NCI-H526 (cell line): Measurements from ENCODE around the gene AFAP1.

ENCODE experiments used
- DNase-seq, 2 experiments: peaks; one replicate each; lab custom pipeline; 2025; lab: John Stamatoyannopoulos, UW

Gene AFAP1

GRCh38 chr4:7736436-7737267 is 203.0 kb downstream of the AFAP1 start:
- no peak for DNase-seq

- DNase-seq = no peak
These were observed 203.7 kb downstream of the AFAP1 start for GRCh38 chr4:7735961-7736360.

- DNase-seq = no peak
These were observed 204.3 kb downstream of the AFAP1 start for GRCh38 chr4:7735395-7735794.

GRCh38 chr4:7734651-7735260 is 204.9 kb downstream of the AFAP1 start:
- no peak for DNase-seq

- DNase-seq = peak in 1 of 2 experiments; percentile 37
These were observed 205.6 kb downstream of the AFAP1 start for GRCh38 chr4:7733801-7734650.

GRCh38 chr4:7733201-7733600 is 206.5 kb downstream of the AFAP1 start:
- DNase-seq = no peak

GRCh38 chr4:7732263-7732662 is 207.4 kb downstream of the AFAP1 start:
- no peak for DNase-seq

GRCh38 chr4:7731437-7731836 is 208.2 kb downstream of the AFAP1 start:
- DNase-seq = no peak

- no peak for DNase-seq
These were observed 211.9 kb downstream of the AFAP1 start for GRCh38 chr4:7727749-7728148.

GRCh38 chr4:7726665-7727413 is 212.8 kb downstream of the AFAP1 start:
- DNase-seq = no peak

GRCh38 chr4:7725951-7726350 is 213.7 kb downstream of the AFAP1 start:
- no peak for DNase-seq

- no peak for DNase-seq
These were observed 216.0 kb downstream of the AFAP1 start for GRCh38 chr4:7723625-7724024.

- no peak for DNase-seq
These were observed 216.8 kb downstream of the AFAP1 start for GRCh38 chr4:7722766-7723387.

- DNase-seq = peak in 1 of 2 experiments; percentile 61
These were observed 217.6 kb downstream of the AFAP1 start for GRCh38 chr4:7721984-7722551.

- DNase-seq = peak in 1 of 2 experiments; percentile 79
These were observed 220.1 kb downstream of the AFAP1 start for GRCh38 chr4:7719354-7720174.

- DNase-seq = no peak
These were observed 221.6 kb downstream of the AFAP1 start for GRCh38 chr4:7717946-7718490.

- no peak for DNase-seq
These were observed 222.5 kb downstream of the AFAP1 start for GRCh38 chr4:7717161-7717560.

- no peak for DNase-seq
These were observed 223.5 kb downstream of the AFAP1 start for GRCh38 chr4:7716010-7716721.
